Thoracic aorta (tissue), 2 donors: ENCODE measurements around the gene VPS35L. TPM values are rescaled to one million over a fixed set of nuclear protein-coding genes. Genes with fewer than 3 reads are reported as not detected.

ENCODE experiments used
- ATAC-seq: fragments of 150-250 bp; one replicate; pipeline ENCODE4 v1.8.0; 2017; ENCODE audit warnings: low read depth; ENCODE audit not compliant: insufficient number of reproducible peaks, low FRiP score
- DNase-seq: peaks from one replicate; pipeline ENCODE4 v3.0.0-alpha.2; 2020; ENCODE audit warnings: low spot score
- H3K27ac ChIP-seq, 2 donors: fragments of 200-600 bp; sonication (generic); 1 replicate in 1 of 2; 2 replicates in 1 of 2; pipeline ENCODE4 v1.5.1; 2016; ENCODE audit warnings: mild to moderate bottlenecking in 2 of 2, moderate library complexity in 2 of 2
- H3K27me3 ChIP-seq: fragments of 200-600 bp; sonication (generic); replicated peaks from 2 replicates; pipeline ENCODE4 v1.6.0; 2016; ENCODE audit warnings: mild to moderate bottlenecking; ENCODE audit not compliant: insufficient read depth
- H3K36me3 ChIP-seq: fragments of 200-600 bp; sonication (generic); one replicate; pipeline ENCODE4 v1.5.1; 2016
- H3K4me1 ChIP-seq, 2 donors: fragments of 200-600 bp; sonication (generic); 1 replicate in 1 of 2; 2 replicates in 1 of 2; pipeline versions ENCODE4 v1.5.1 to v1.6.0; 2016; ENCODE audit warnings: low read depth in 2 of 2, mild to moderate bottlenecking in 1 of 2; ENCODE audit not compliant: control insufficient read depth in 1 of 2
- H3K4me3 ChIP-seq: fragments of 200-600 bp; sonication (generic); 2 replicates; pipeline ENCODE4 v1.5.1; 2016; ENCODE audit warnings: mild to moderate bottlenecking
- H3K9me3 ChIP-seq: fragments of 200-600 bp; sonication (generic); 2 replicates; pipeline ENCODE4 v1.5.1; 2016
- total RNA-seq, 2 donors: library from RNA; depleted of rRNA; stranded (reverse); fragments of >200 nt; gene quantifications; one replicate each; pipeline versions ENCODE4 v1.1.0 to v1.2.3, GENCODE V29; 2016
- TF ChIP-seq, protein P1 (sequence below): fragments of 200-600 bp; sonication (generic); IDR thresholded peaks from one replicate; pipeline ENCODE4 v1.5.1; 2019; ENCODE audit warnings: antibody characterized with exemption

VPS35L gene
- total RNA-seq, 2 donors from 2014 or later = 38.2 to 41.6 TPM

DNA sequence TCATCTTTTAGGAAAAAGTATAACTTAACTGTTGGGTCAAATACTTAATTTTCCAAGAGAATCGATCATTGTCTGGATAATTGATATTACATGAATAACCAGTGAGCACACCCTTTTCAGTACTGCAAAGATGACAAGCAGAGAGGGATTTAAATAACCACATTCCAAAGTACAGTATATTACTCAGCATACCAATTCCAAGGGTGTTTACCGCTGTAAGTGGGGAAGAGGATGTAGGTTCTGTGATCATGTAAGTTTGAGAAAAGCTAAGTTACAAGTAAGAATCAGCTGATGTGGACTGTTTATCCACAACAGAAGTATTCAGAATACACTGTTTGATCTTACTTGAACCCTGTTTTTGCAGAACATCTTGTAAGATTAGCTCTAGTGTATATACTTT, 39.7 kb upstream of the VPS35L start:
- Histone ChIP-seq H3K27me3 (no peaks in the 10 kb centered on the region), H3K4me1 (peaks cover 12 to 28% of the 10 kb centered on the region in 2 donors), H3K9me3 (no peaks in the 10 kb centered on the region), H3K36me3 (peaks cover 7% of the 10 kb centered on the region), H3K27ac (no peak overlapping the region), H3K4me3 (no peak overlapping the region)
- ATAC-seq = no peak
- DNase-seq = no peak
- TF ChIP-seq, protein P1, sequence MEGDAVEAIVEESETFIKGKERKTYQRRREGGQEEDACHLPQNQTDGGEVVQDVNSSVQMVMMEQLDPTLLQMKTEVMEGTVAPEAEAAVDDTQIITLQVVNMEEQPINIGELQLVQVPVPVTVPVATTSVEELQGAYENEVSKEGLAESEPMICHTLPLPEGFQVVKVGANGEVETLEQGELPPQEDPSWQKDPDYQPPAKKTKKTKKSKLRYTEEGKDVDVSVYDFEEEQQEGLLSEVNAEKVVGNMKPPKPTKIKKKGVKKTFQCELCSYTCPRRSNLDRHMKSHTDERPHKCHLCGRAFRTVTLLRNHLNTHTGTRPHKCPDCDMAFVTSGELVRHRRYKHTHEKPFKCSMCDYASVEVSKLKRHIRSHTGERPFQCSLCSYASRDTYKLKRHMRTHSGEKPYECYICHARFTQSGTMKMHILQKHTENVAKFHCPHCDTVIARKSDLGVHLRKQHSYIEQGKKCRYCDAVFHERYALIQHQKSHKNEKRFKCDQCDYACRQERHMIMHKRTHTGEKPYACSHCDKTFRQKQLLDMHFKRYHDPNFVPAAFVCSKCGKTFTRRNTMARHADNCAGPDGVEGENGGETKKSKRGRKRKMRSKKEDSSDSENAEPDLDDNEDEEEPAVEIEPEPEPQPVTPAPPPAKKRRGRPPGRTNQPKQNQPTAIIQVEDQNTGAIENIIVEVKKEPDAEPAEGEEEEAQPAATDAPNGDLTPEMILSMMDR = no peak

DNA sequence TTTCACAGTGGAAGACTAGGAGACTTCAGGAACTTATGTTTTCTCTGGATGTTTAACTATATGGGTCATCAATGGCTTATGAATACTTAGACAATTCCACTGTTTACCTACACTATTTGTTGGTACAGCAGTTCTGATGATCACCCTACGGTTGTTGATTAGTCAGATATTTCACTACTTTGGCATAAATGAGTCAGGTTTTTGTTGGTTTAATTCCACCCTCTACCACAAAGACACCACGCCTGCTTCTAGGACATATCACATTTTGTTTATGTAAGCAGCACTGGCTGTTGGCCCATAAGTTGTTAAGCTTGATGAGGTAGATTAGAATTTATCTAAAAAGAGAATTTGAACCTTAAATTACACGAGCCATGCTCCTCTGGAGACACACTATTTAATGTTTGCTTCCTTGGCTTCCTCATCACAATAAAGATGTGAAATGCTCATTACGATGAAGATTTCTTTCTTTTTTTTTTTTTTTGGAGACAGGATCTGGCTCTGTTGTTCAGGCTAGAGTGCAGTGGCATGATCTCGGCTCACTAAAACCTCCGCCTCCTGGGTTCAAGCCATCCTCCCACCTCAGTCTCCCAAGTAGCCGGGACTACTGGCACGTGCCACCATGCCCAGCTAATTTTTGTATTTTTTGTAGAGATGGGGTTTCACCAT, 37.9 kb upstream of the VPS35L start:
- Histone ChIP-seq H3K4me1 (peaks cover 12 to 38% of the 10 kb centered on the region in 2 donors), H3K27me3 (no peaks in the 10 kb centered on the region), H3K9me3 (no peaks in the 10 kb centered on the region), H3K27ac (no peak overlapping the region), H3K4me3 (no peak overlapping the region), H3K36me3 (peaks cover 4% of the 10 kb centered on the region)
- TF ChIP-seq, protein P1 = no peak
- DNase-seq (no peak), ATAC-seq (no peak)

DNA sequence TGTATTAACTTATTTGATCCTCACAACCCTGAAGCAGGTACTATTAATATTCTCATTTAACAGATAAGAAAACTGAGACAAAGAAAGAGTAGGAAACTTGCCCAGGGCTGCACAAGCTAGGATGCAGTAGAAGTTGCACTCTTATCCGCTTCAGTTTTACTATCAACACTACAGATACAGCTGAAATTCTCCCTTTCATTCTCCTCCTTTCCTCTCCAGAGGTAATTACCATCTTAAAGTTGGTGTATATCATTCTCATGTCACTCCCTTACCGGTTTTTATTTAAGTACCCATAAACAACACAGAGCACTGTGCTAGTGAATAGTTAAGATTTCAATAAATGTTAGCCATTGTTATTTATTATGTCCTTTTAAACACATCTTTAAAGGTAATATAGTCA, 37.1 kb upstream of the VPS35L start:
- H3K4me1 ChIP-seq = peaks cover 15 to 45% of the 10 kb centered on the region in 2 donors
- DNase-seq (no peak), ATAC-seq (no peak)
- H3K27ac ChIP-seq = no peak overlapping the region
- no peaks in the 10 kb centered on the region for H3K9me3 ChIP-seq
- H3K36me3 ChIP-seq = peaks cover 4% of the 10 kb centered on the region
- TF ChIP-seq, protein P1 = no peak
- H3K4me3 ChIP-seq = no peak overlapping the region
- no peaks in the 10 kb centered on the region for H3K27me3 ChIP-seq

DNA sequence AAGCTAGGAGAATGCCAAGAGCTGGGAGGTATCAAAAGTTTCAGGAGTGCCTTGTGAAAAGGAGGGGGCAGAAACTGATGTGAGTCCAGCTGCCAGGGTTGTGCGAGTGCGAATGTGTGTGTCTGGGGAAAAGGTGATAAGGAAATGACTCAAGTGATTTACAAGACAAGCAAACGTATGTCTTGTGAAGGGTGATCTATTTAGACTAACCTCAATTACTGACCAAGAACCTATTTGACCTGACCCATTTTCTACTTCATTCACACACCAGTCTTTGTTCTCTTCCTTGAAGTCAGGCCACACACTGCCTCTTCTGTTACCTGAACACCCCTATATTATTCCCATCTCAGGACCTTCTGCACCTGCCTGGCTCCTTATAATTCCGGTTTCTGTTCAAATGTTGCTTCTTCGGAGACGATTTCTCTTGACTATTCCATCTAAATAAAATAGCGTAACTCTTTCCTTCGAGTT, 34.6 kb upstream of the VPS35L start:
- Histone ChIP-seq H3K4me1 (peaks cover 23 to 57% of the 10 kb centered on the region in 2 donors), H3K36me3 (no peaks in the 10 kb centered on the region), H3K27ac (peak overlapping the region; percentile 85 to 90), H3K9me3 (no peaks in the 10 kb centered on the region), H3K4me3 (peak overlapping the region; percentile 83), H3K27me3 (no peaks in the 10 kb centered on the region)
- TF ChIP-seq, protein P1 = no peak
- DNase-seq (no peak), ATAC-seq (no peak)

DNA sequence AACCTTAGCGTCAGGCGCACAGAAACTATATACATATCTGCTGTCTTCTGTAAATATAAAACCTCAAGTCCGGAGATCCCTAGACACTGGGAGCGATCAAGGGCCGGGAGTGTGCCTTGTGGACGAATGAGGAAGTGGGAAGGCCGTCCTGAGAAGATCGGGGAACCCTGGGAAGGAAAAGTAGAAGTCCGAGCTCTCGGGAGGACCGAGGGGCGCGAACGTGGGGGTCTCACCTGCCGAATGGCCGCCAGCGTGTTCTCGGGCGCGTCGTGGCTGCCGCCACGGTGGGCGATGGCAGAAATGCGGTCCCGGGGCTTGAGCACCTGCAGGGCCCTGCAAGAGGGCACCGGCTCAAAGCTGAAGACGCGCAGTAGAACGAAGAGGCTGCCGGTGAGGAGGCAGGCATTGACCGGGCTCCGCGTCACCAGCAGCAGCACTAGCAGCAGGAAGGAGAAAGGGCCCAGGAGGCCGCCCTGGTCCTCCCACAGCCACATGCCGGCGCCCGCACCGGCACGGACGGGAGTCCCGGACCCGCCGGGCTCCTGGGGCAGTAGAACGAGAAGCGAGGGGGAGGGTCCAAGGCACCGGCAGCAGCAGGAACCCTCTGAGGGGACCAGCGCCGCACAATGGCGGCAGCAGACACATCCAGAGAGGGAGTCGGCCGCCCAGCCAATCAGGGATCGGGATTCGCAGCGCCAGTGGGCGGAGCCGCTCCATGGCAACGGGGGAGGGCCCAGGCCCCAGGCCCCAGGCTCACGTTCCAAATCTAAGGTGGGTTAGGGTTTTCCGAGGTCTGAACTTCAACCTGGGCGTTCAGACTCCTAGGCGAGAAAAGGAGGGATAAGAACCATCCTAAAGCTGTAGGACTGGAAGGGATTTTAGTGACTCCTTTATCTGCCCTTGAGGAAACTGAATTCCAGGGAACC, 33.8 kb upstream of the VPS35L start, which contains the start of gene GDE1:
GDE1 (minus strand) TSS at position 628 of the 926 bp plus-strand sequence; CDS start at position 494, 134 bp downstream.
- peak within 1 kb of the TSS; percentile 83 for H3K4me3 ChIP-seq
- H3K36me3 ChIP-seq = no peaks in the 10 kb centered on the region
- no peaks in the 10 kb centered on the region for H3K27me3 ChIP-seq
- peaks cover 23 to 58% of the 10 kb centered on the region in 2 donors for H3K4me1 ChIP-seq
- H3K27ac ChIP-seq = peak within 1 kb of the TSS; percentile 85 to 90
- H3K9me3 ChIP-seq = no peaks in the 10 kb centered on the region
- DNase-seq = peak; percentile 85
- peak; percentile 87 for ATAC-seq
- TF ChIP-seq, protein P1 = peak; percentile 22
